H1 (cell line): ENCODE measurements around the gene MICOS13. TPM values are rescaled to one million over a fixed set of nuclear protein-coding genes. Genes with fewer than 3 reads are reported as not detected.

ENCODE experiments used
- CBX8 ChIP-seq: fragments of 300-800, 300-1000 bp; sonication (generic); IDR thresholded peaks from 2 replicates; pipeline ENCODE4 v1.7.1; 2016; ENCODE audit warnings: low read depth, low read length, borderline replicate concordance
- CEBPB ChIP-seq: IDR thresholded peaks from 2 replicates; pipeline ENCODE4 v1.6.1; 2012; ENCODE audit warnings: low read depth, low read length
- CTBP2 ChIP-seq: IDR thresholded peaks from 2 replicates; pipeline ENCODE4 v1.7.0; 2011; ENCODE audit warnings: borderline replicate concordance, mild to moderate bottlenecking, moderate library complexity, mixed read lengths, low read length; ENCODE audit not compliant: insufficient read depth, insufficient read length
- FOSL1 ChIP-seq: IDR thresholded peaks from 2 replicates; pipeline ENCODE4 v1.6.1; 2011; ENCODE audit warnings: mild to moderate bottlenecking, low read depth, low read length, moderate library complexity; ENCODE audit not compliant: insufficient read depth
- NANOG ChIP-seq: IDR thresholded peaks from 2 replicates; pipeline ENCODE4 v1.6.1; 2011; ENCODE audit warnings: low read length, low read depth, mild to moderate bottlenecking, inconsistent platforms; ENCODE audit not compliant: insufficient read depth, poor library complexity, severe bottlenecking
- RBBP5 ChIP-seq: IDR thresholded peaks from 2 replicates; pipeline ENCODE4 v1.7.1; 2012; ENCODE audit warnings: low read depth, mild to moderate bottlenecking, inconsistent platforms, low read length, moderate library complexity, borderline replicate concordance
- SIN3A ChIP-seq, 2 experiments: IDR thresholded peaks in 1 of 2; conservative IDR thresholded peaks in 1 of 2; 2 replicates each; pipeline ENCODE4 v1.6.1; 2011 to 2012; ENCODE audit warnings: low read length in 2 of 2, improper control_type of control experiment in 1 of 2, low read depth in 1 of 2, mild to moderate bottlenecking in 1 of 2
- SIX5 ChIP-seq: IDR thresholded peaks from 2 replicates; pipeline ENCODE4 v1.6.1; 2011; ENCODE audit warnings: mild to moderate bottlenecking, low read depth, low read length
- TCF12 ChIP-seq: IDR thresholded peaks from 2 replicates; pipeline ENCODE4 v1.6.1; 2011; ENCODE audit warnings: low read depth, mild to moderate bottlenecking, low read length
- USF2 ChIP-seq: IDR thresholded peaks from 2 replicates; pipeline ENCODE4 v1.6.1; 2011; ENCODE audit warnings: low read length, improper control_type of control experiment
- polyA plus RNA-seq, 7 experiments: library from polyadenylated mRNA; depleted of rRNA in 3 of 7; stranded (reverse) in 5 of 7; unstranded in 2 of 7; fragments of >200 nt in 5 of 7; fragments of 200-250 nt in 2 of 7; gene quantifications; 1 replicate in 5 of 7; 2 replicates in 1 of 7; 4 replicates in 1 of 7; pipeline versions ENCODE4 v1.2.1 to v1.2.3, GENCODE V29; 2011 to 2013; ENCODE audit warnings: missing spikeins in 2 of 7, mixed read lengths in 2 of 7
- total RNA-seq: library from RNA; stranded (reverse); fragmentation: NEBNext Ultra II Directional; extraction: Animal tissue kit (Norgen Biotek cat#: 25700); gene quantifications from 2 replicates; pipeline ENCODE4 v1.2.1, GENCODE V29; 2021

MICOS13 gene
- total and polyA plus RNA-seq, 2 of the 8 experiments (the other 6 are each of a cell fraction or from before 2014, with no cell fraction given): 17.3 to 36.1 TPM

- TF ChIP-seq USF2: no peak
- TF ChIP-seq CEBPB: no peak
- TF ChIP-seq FOSL1: no peak
- no peak for TF ChIP-seq CBX8
- no peak for TF ChIP-seq CTBP2
- no peak for TF ChIP-seq TCF12
- no peak for TF ChIP-seq SIN3A (conservative IDR thresholded peaks at IDR 0.05 in 1 of 2, IDR thresholded peaks at IDR 0.05 in 1 of 2; ENCODE audit: low read depth in 1 of 2, low read length in 2 of 2)
- TF ChIP-seq NANOG: no peak
- TF ChIP-seq SIX5: no peak
- TF ChIP-seq RBBP5: no peak
These were observed 1.2 kb upstream of the MICOS13 start (continued) for GRCh38 chr19:5681391-5682106.
